Activated CD4-positive, alpha-beta T cell treated with anti-CD3 and anti-CD28 coated beads, Interleukin-2, amount 50 U/mL, for 4 hours (primary cell): Measurements from ENCODE around the gene MRPL40.

Source experiments
- DNase-seq, 2 experiments: peaks; one replicate each; pipeline ENCODE4 v3.0.0-alpha.2; 2020

The MRPL40 gene

GRCh38 chr22:19463491-19464469, 31.4 kb downstream of the MRPL40 start:
- DNase-seq = no peak

- no peak for DNase-seq
Observed at GRCh38 chr22:19464546-19464945, 32.2 kb downstream of the MRPL40 start.

GRCh38 chr22:19464975-19465374, 32.6 kb downstream of the MRPL40 start:
- DNase-seq = no peak

GRCh38 chr22:19466126-19466716, 33.9 kb downstream of the MRPL40 start:
- DNase-seq = no peak

- no peak for DNase-seq
Observed at GRCh38 chr22:19466848-19467752, 34.8 kb downstream of the MRPL40 start.

GRCh38 chr22:19467912-19468311, 35.6 kb downstream of the MRPL40 start:
- DNase-seq = no peak

GRCh38 chr22:19469421-19469820, 37.1 kb downstream of the MRPL40 start:
- no peak for DNase-seq

- DNase-seq = no peak
Observed at GRCh38 chr22:19470010-19470409, 37.7 kb downstream of the MRPL40 start.

GRCh38 chr22:19471572-19471971, 39.2 kb downstream of the MRPL40 start:
- DNase-seq = no peak

- DNase-seq = no peak
Observed at GRCh38 chr22:19472233-19472632, 39.9 kb downstream of the MRPL40 start.

- no peak for DNase-seq
Observed at GRCh38 chr22:19473578-19473977, 41.2 kb downstream of the MRPL40 start.

- DNase-seq = no peak
Observed at GRCh38 chr22:19476023-19476422, 43.7 kb downstream of the MRPL40 start.

GRCh38 chr22:19477321-19478044, 45.1 kb downstream of the MRPL40 start:
- DNase-seq = no peak

- peak in 1 of 2 experiments; percentile 9 for DNase-seq
Observed at GRCh38 chr22:19478045-19478900, 45.9 kb downstream of the MRPL40 start.

- peak; percentile 65 for DNase-seq
Observed at GRCh38 chr22:19478901-19479354, 46.6 kb downstream of the MRPL40 start, which contains the start of gene UFD1. UFD1 (minus strand) TSS chr22:19479193; CDS start chr22:19479085, 108 bp downstream.

- peak; percentile 93 to 94 for DNase-seq
Observed at GRCh38 chr22:19479355-19480172, 47.2 kb downstream of the MRPL40 start, which contains the start of gene CDC45. CDC45 (plus strand) TSS chr22:19479920; CDS start chr22:19479969, 49 bp downstream.

- no peak for DNase-seq
Observed at GRCh38 chr22:19480173-19480568, 47.8 kb downstream of the MRPL40 start.

GRCh38 chr22:19480789-19481188, 48.4 kb downstream of the MRPL40 start:
- no peak for DNase-seq

GRCh38 chr22:19482297-19482696, 50.0 kb downstream of the MRPL40 start:
- no peak for DNase-seq
